Endodermal cell (in vitro differentiated cells): Measurements from ENCODE around the gene ELP1. TPM values are rescaled to one million over a fixed set of nuclear protein-coding genes. Genes with fewer than 3 reads are reported as not detected.

Experiments
- DNase-seq: peaks from one replicate; pipeline ENCODE4 v3.0.0-alpha.2; 2017
- H3K27ac ChIP-seq: 2 replicates; pipeline ENCODE4 v1.5.1; 2013; ENCODE audit warnings: mild to moderate bottlenecking, low read depth, low read length, moderate library complexity
- H3K27me3 ChIP-seq: 2 replicates; pipeline ENCODE4 v1.6.1; 2013; ENCODE audit warnings: mild to moderate bottlenecking, low read length, moderate library complexity; ENCODE audit not compliant: insufficient read depth, control insufficient read depth, poor library complexity, severe bottlenecking
- H3K36me3 ChIP-seq: 2 replicates; pipeline ENCODE4 v1.7.0; 2013; ENCODE audit warnings: mild to moderate bottlenecking, low read length, moderate library complexity; ENCODE audit not compliant: control insufficient read depth, insufficient read depth
- H3K4me1 ChIP-seq: one replicate; pipeline ENCODE4 v1.7.0; 2013; ENCODE audit warnings: low read length; ENCODE audit not compliant: control insufficient read depth, insufficient read depth
- H3K4me3 ChIP-seq: 2 replicates; pipeline ENCODE4 v1.5.1; 2013; ENCODE audit warnings: mild to moderate bottlenecking, low read length, moderate library complexity
- H3K9ac ChIP-seq: 2 replicates; pipeline ENCODE4 v1.6.1; 2013; ENCODE audit warnings: mild to moderate bottlenecking, low read length, moderate library complexity; ENCODE audit not compliant: poor library complexity, severe bottlenecking; ENCODE audit errors: extremely low read depth
- H3K9me3 ChIP-seq: 2 replicates; pipeline ENCODE4 v1.6.1; 2013; ENCODE audit warnings: mild to moderate bottlenecking, low read length, moderate library complexity; ENCODE audit not compliant: control insufficient read depth
- H3K27ac Mint-ChIP-seq: 2 replicates; pipeline ENCODE4 v1.8.0; 2020; ENCODE audit warnings: mixed read lengths
- H3K27me3 Mint-ChIP-seq: 2 replicates; pipeline ENCODE4 v1.8.0; 2021; ENCODE audit warnings: mild to moderate bottlenecking, mixed read lengths; ENCODE audit not compliant: insufficient read depth
- H3K36me3 Mint-ChIP-seq: 2 replicates; pipeline ENCODE4 v1.8.0; 2020; ENCODE audit warnings: low read depth, mixed read lengths
- H3K4me1 Mint-ChIP-seq: 2 replicates; pipeline ENCODE4 v1.8.0; 2020; ENCODE audit warnings: mixed read lengths
- H3K4me3 Mint-ChIP-seq: 2 replicates; pipeline ENCODE4 v1.8.0; 2020; ENCODE audit warnings: mild to moderate bottlenecking, moderate library complexity, mixed read lengths
- H3K9me3 Mint-ChIP-seq: 2 replicates; pipeline ENCODE4 v1.8.0; 2020; ENCODE audit warnings: mild to moderate bottlenecking, mixed read lengths
- CTCF ChIP-seq: fragments of 200-600 bp; sonication (generic); conservative IDR thresholded peaks from 2 replicates; pipeline ENCODE4 v1.5.0; 2021; ENCODE audit warnings: antibody characterized with exemption, mild to moderate bottlenecking
- WGBS, 2 experiments: methylation state at CpG; one replicate each; pipeline versions ENCODE4 v1.1.5 to v1.1.7; 2013; ENCODE audit warnings: missing lambda C conversion rate in 2 of 2, mixed read lengths in 1 of 2; ENCODE audit not compliant: insufficient coverage in 1 of 2, insufficient read length in 1 of 2; 5-methylcytosine and 5-hydroxymethylcytosine counted together
- total RNA-seq, 2 donors: library from RNA; stranded (reverse); fragmentation: NEBNext Ultra II Directional in 1 of 2; extraction: Animal tissue kit (Norgen Biotek cat#: 25700) in 1 of 2; gene quantifications; 2 replicates in 1 of 2; 3 replicates in 1 of 2; pipeline ENCODE4 v1.2.1, GENCODE V29; 2021

ELP1 gene
- total RNA-seq, 2 donors from 2014 or later, result 32.9 to 37.1 TPM

GRCh38 chr9:108823829-108824228 is 110.1 kb downstream of the ELP1 start:
- H3K4me1 ChIP-seq, result no peaks in the 10 kb centered on the region
- H3K27me3 Mint-ChIP-seq, result no peaks in the 10 kb centered on the region
- no peaks in the 10 kb centered on the region for H3K27me3 ChIP-seq
- WGBS, 2 experiments, result 83 to 87% methylated on average over 3 of the region's 3 CpGs
- H3K9me3 ChIP-seq, result peaks cover 17% of the 10 kb centered on the region
- no peaks in the 10 kb centered on the region for H3K36me3 ChIP-seq
- no peak overlapping the region for H3K27ac Mint-ChIP-seq
- no peak for DNase-seq
- no peak overlapping the region for H3K4me3 ChIP-seq
- no peak overlapping the region for H3K9ac ChIP-seq
- peaks cover 4% of the 10 kb centered on the region for H3K36me3 Mint-ChIP-seq
- TF ChIP-seq CTCF, result no peak
- peaks cover 32% of the 10 kb centered on the region for H3K9me3 Mint-ChIP-seq
- no peak overlapping the region for H3K27ac ChIP-seq
- H3K4me1 Mint-ChIP-seq, result no peaks in the 10 kb centered on the region
- no peak overlapping the region for H3K4me3 Mint-ChIP-seq

Other genes with a start within 250 kb of the ELP1 start
- gene ACTL7B, start 78.1 kb downstream of the ELP1 start, total RNA-seq, result not detected
- not detected for gene ACTL7A, start 71.9 kb downstream of the ELP1 start, total RNA-seq
- gene ABITRAM, start 276 bp upstream of the ELP1 start, total RNA-seq, result 10 to 100 TPM; 11.4 to 15.4 TPM
- 10 to 100 TPM; 80.1 to 82.1 TPM for gene CTNNAL1, start 79.4 kb upstream of the ELP1 start, total RNA-seq
- 10 to 100 TPM; 42.8 to 55.0 TPM for gene TMEM245, start 185.8 kb upstream of the ELP1 start, total RNA-seq
- 1 to 10 TPM; 1.5 to 1.8 TPM for gene FRRS1L, start 233.1 kb upstream of the ELP1 start, total RNA-seq